Right atrium auricular region (tissue), 2 donors: Measurements from ENCODE around the gene CD48. TPM values are rescaled to one million over a fixed set of nuclear protein-coding genes. Genes with fewer than 3 reads are reported as not detected.
"Not testable (repeated sequence)": the region's sequence is repeated elsewhere in the genome, so short reads cannot be mapped to it uniquely, and the experiment has no call there.

Source experiments
- DNase-seq: peaks from one replicate; pipeline ENCODE4 v3.0.0-alpha.2; 2019; ENCODE audit warnings: low spot score
- H3K27ac ChIP-seq, 2 donors: fragments of 200-600 bp; sonication (generic); 1 replicate in 1 of 2; 2 replicates in 1 of 2; pipeline ENCODE4 v1.5.1; 2016 to 2019
- H3K27me3 ChIP-seq, 2 donors: fragments of 200-600 bp; sonication (generic); one replicate each; pipeline versions ENCODE4 v1.5.1 to v1.6.0; 2017 to 2019
- H3K36me3 ChIP-seq: fragments of 200-600 bp; sonication (generic); one replicate; pipeline ENCODE4 v1.5.1; 2016
- H3K4me1 ChIP-seq, 2 donors: fragments of 200-600 bp; sonication (generic); one replicate each; pipeline versions ENCODE4 v1.5.1 to v1.6.0; 2017 to 2019
- H3K4me3 ChIP-seq, 2 donors: fragments of 200-600 bp; sonication (generic); 1 replicate in 1 of 2; 2 replicates in 1 of 2; pipeline ENCODE4 v1.5.1; 2017 to 2019; ENCODE audit warnings: mild to moderate bottlenecking in 1 of 2, moderate library complexity in 1 of 2
- H3K9me3 ChIP-seq, 2 donors: fragments of 200-600 bp; sonication (generic); one replicate each; pipeline ENCODE4 v1.5.1; 2019
- CTCF ChIP-seq, 2 donors: fragments of 200-600 bp; sonication (generic); IDR thresholded peaks; one replicate each; pipeline ENCODE4 v1.5.1; 2019; ENCODE audit warnings: antibody characterized with exemption in 2 of 2
- total RNA-seq, 2 donors: library from RNA; depleted of rRNA; stranded (reverse); fragments of >200 nt; gene quantifications; one replicate each; pipeline ENCODE4 v1.1.0, GENCODE V29; 2016

Gene CD48
- total RNA-seq, 2 donors from 2014 or later = 1.2 to 3.2 TPM

GRCh38 chr1:160707236-160708064 lies 4.2 kb downstream of the CD48 start:
- no peaks in the 10 kb centered on the region for H3K27me3 ChIP-seq
- no peak overlapping the region for H3K4me3 ChIP-seq

GRCh38 chr1:160706526-160707235 lies 4.9 kb downstream of the CD48 start:
- Histone ChIP-seq H3K9me3 (no peaks in the 10 kb centered on the region), H3K36me3 (no peaks in the 10 kb centered on the region), H3K4me3 (no peak overlapping the region), H3K4me1 (no peaks in the 10 kb centered on the region), H3K27ac (no peak overlapping the region), H3K27me3 (no peaks in the 10 kb centered on the region)
- TF ChIP-seq CTCF (IDR thresholded peaks at IDR 0.05) = no peak
- DNase-seq = no peak

More at GRCh38 chr1:160707236-160708064, 4.2 kb downstream of the CD48 start:
- no peaks in the 10 kb centered on the region for H3K9me3 ChIP-seq
- TF ChIP-seq CTCF (IDR thresholded peaks at IDR 0.05) = no peak
- DNase-seq = no peak
- no peak overlapping the region for H3K27ac ChIP-seq
- no peaks in the 10 kb centered on the region for H3K4me1 ChIP-seq
- no peaks in the 10 kb centered on the region for H3K36me3 ChIP-seq

GRCh38 chr1:160705742-160706141 lies 5.9 kb downstream of the CD48 start:
- DNase-seq = no peak
- no peaks in the 10 kb centered on the region for H3K9me3 ChIP-seq
- H3K36me3 ChIP-seq = no peaks in the 10 kb centered on the region
- H3K4me1 ChIP-seq = no peaks in the 10 kb centered on the region
- no peak overlapping the region for H3K4me3 ChIP-seq
- H3K27ac ChIP-seq = no peak overlapping the region
- TF ChIP-seq CTCF (IDR thresholded peaks at IDR 0.05) = no peak
- no peaks in the 10 kb centered on the region for H3K27me3 ChIP-seq

GRCh38 chr1:160705212-160705621 lies 6.4 kb downstream of the CD48 start:
- H3K4me1 ChIP-seq, H3K4me3 ChIP-seq, H3K27ac ChIP-seq, H3K36me3 ChIP-seq, DNase-seq, H3K27me3 ChIP-seq, H3K9me3 ChIP-seq: not testable (repeated sequence)

GRCh38 chr1:160704250-160704649 lies 7.4 kb downstream of the CD48 start:
- H3K27me3 ChIP-seq = no peaks in the 10 kb centered on the region
- no peak overlapping the region for H3K27ac ChIP-seq
- TF ChIP-seq CTCF (IDR thresholded peaks at IDR 0.05) = no peak
- H3K4me3 ChIP-seq = no peak overlapping the region
- H3K9me3 ChIP-seq = no peaks in the 10 kb centered on the region
- H3K36me3 ChIP-seq = no peaks in the 10 kb centered on the region
- no peaks in the 10 kb centered on the region for H3K4me1 ChIP-seq
- DNase-seq = no peak

- H3K4me3 ChIP-seq = no peak overlapping the region
- H3K36me3 ChIP-seq = no peaks in the 10 kb centered on the region
- no peak for TF ChIP-seq CTCF (IDR thresholded peaks at IDR 0.05)
- no peaks in the 10 kb centered on the region for H3K27me3 ChIP-seq
- no peak overlapping the region for H3K27ac ChIP-seq
- H3K9me3 ChIP-seq = no peaks in the 10 kb centered on the region
- no peaks in the 10 kb centered on the region for H3K4me1 ChIP-seq
- DNase-seq = no peak
Observed at GRCh38 chr1:160702100-160702499, 9.5 kb downstream of the CD48 start.

GRCh38 chr1:160692390-160692789 lies 19.2 kb downstream of the CD48 start:
- DNase-seq, H3K36me3 ChIP-seq, H3K4me3 ChIP-seq, H3K4me1 ChIP-seq, H3K27me3 ChIP-seq, H3K9me3 ChIP-seq, H3K27ac ChIP-seq: not testable (repeated sequence)
